Fibroblast of the aortic adventitia (primary cell): Measurements from ENCODE around the gene TEAD2. TPM values are rescaled to one million over a fixed set of nuclear protein-coding genes. Genes with fewer than 3 reads are reported as not detected.

Source experiments
- DNase-seq: peaks from one replicate; pipeline ENCODE4 v3.0.0-alpha.2; 2010; ENCODE audit warnings: low read depth
- H3K4me3 ChIP-seq: 2 replicates; pipeline ENCODE4 v1.5.1; 2011; ENCODE audit warnings: low read depth, mild to moderate bottlenecking, control low read depth, low read length, moderate library complexity
- small RNA-seq: library from RNA; depleted of rRNA; stranded (forward); fragments of <200 nt; gene quantifications from one replicate; pipeline ENCODE3, GENCODE V24; 2012
- total RNA-seq: library from RNA; depleted of rRNA; stranded (reverse); fragments of >200 nt; gene quantifications from 2 replicates; pipeline ENCODE4 v1.2.3, GENCODE V29; 2012; ENCODE audit warnings: low replicate concordance
- TF ChIP-seq, protein P1 (sequence below): IDR thresholded peaks from 2 replicates; pipeline ENCODE4 v1.5.1; 2011; ENCODE audit warnings: mild to moderate bottlenecking, low read length, control low read depth, inconsistent platforms; ENCODE audit not compliant: insufficient read depth

TEAD2 gene
- total RNA-seq, 1 donor = 19.2 TPM

DNA sequence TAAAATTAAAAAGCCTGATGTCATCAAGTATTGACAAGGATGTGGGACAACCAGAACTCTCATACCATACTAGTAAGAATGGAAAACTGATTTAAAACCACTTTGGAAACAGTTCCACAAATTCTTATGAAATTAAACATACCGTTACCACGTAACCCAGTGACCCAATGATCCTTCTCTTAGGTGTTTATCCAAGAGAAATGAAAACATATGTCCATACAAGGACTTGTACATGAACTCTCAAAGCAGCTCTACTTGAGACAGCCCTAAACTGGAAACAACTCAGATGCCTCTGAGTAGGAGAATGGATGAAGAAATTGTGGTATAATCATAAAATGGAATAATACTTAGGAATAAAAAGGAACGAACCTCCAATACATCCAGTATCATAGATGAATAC is 64.8 kb downstream of the TEAD2 start:
- TF ChIP-seq, protein P1, sequence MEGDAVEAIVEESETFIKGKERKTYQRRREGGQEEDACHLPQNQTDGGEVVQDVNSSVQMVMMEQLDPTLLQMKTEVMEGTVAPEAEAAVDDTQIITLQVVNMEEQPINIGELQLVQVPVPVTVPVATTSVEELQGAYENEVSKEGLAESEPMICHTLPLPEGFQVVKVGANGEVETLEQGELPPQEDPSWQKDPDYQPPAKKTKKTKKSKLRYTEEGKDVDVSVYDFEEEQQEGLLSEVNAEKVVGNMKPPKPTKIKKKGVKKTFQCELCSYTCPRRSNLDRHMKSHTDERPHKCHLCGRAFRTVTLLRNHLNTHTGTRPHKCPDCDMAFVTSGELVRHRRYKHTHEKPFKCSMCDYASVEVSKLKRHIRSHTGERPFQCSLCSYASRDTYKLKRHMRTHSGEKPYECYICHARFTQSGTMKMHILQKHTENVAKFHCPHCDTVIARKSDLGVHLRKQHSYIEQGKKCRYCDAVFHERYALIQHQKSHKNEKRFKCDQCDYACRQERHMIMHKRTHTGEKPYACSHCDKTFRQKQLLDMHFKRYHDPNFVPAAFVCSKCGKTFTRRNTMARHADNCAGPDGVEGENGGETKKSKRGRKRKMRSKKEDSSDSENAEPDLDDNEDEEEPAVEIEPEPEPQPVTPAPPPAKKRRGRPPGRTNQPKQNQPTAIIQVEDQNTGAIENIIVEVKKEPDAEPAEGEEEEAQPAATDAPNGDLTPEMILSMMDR = no peak
- no peak for DNase-seq
- no peak overlapping the region for H3K4me3 ChIP-seq

DNA sequence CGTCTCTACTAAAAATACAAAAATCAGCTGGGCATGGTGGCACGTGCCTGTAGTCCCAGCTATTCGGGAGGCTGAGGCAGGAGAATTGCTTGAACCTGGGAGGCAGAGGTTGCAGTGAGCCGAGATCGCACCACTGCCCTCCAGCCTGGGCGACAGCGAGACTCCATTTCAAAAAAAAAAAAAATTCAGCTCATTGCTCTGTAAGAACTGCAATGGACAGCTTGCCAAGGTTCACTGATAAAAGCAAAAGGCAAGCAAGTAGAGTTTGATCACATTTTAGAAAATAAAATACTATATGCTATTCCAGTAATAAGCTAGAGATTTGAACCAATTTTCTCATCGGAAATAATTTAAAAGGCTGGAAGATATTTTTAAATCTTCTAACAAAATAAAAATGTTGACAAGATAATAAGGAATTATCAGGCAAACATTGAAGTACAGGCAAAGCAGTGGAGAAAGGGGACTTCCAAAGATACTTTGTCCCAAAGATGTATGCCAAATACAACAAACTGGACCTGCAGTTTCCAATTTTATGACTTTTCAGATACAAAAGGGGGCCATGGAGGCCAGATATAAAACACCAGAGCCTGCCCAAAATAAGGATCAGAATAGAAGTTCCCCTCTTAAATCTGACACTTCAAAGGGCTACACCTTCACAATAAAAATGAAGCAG is 66.9 kb downstream of the TEAD2 start:
- TF ChIP-seq, protein P1 = no peak
- H3K4me3 ChIP-seq = no peak overlapping the region
- DNase-seq = no peak

DNA sequence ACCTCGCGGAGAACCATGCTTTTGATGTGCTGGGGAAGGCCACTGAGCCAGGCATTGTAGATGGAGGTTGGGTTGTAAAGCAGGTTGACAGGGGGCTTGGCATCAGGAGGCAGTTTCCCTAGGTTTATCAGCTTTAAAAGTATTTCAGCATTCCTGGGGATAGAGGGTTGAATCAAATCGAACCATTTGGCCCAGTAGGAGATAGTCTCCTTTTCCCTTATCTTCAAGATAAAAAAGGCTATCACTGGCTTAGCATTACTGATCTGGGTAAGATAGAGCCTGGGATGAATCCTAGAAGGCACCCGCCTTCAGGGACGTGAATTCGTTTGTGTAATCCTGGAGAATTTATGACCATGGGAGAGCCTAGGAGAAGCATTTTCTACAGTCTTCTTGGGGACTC is 67.8 kb downstream of the TEAD2 start:
- TF ChIP-seq, protein P1 = no peak

More for the DNA sequence above, 67.8 kb downstream of the TEAD2 start:
- DNase-seq = no peak
- no peak overlapping the region for H3K4me3 ChIP-seq

Small RNA genes within 50 kb of the gene (small RNA-seq; reads per million reads assigned to genes)
- not detected for gene MIR4324

Other genes starting within 250 kb of the TEAD2 start
- 2.2 and 3.7 TPM in 2 replicates for gene LIN7B, start 248.0 kb downstream of the TEAD2 start, total RNA-seq
- gene C19orf73, start 243.3 kb downstream of the TEAD2 start, total RNA-seq = 0.41 and 0.54 TPM in 2 replicates
- 0.99 and 2.4 TPM in 2 replicates for gene PPFIA3, start 242.9 kb downstream of the TEAD2 start, total RNA-seq
- gene HRC, start 207.0 kb downstream of the TEAD2 start, total RNA-seq = not detected in 2 replicates
- 14.0 and 15.0 TPM in 2 replicates for gene TRPM4, start 204.6 kb downstream of the TEAD2 start, total RNA-seq
- gene SLC6A16, start 37.2 kb downstream of the TEAD2 start, total RNA-seq = 0.09 TPM in 1 of 2 replicates, not detected in the other
- gene CD37, start 27.0 kb downstream of the TEAD2 start, total RNA-seq = not detected in 2 replicates
- gene DKKL1, start 1.5 kb upstream of the TEAD2 start, total RNA-seq = 0.18 TPM in 1 of 2 replicates, not detected in the other
- gene KASH5, start 25.8 kb upstream of the TEAD2 start, total RNA-seq = not detected in 2 replicates
- not detected in 2 replicates for gene PTH2, start 61.0 kb upstream of the TEAD2 start, total RNA-seq
- not detected in 2 replicates for gene GFY, start 63.0 kb upstream of the TEAD2 start, total RNA-seq
- 0.49 TPM in 1 of 2 replicates, not detected in the other for gene SLC17A7, start 79.1 kb upstream of the TEAD2 start, total RNA-seq
- gene PIH1D1, start 89.4 kb upstream of the TEAD2 start, total RNA-seq = 80.6 and 151 TPM in 2 replicates
- 25.0 and 29.6 TPM in 2 replicates for gene ALDH16A1, start 90.8 kb upstream of the TEAD2 start, total RNA-seq
- 3.7 and 5.4 TPM in 2 replicates for gene FLT3LG, start 111.8 kb upstream of the TEAD2 start, total RNA-seq
- gene RPL13A, start 125.2 kb upstream of the TEAD2 start, total RNA-seq = 2,039 and 2,642 TPM in 2 replicates
- gene RPS11, start 134.0 kb upstream of the TEAD2 start, total RNA-seq = 2,258 and 4,425 TPM in 2 replicates
- 73.8 and 132 TPM in 2 replicates for gene FCGRT, start 150.2 kb upstream of the TEAD2 start, total RNA-seq
- gene RCN3, start 165.6 kb upstream of the TEAD2 start, total RNA-seq = 121 and 181 TPM in 2 replicates
- gene NOSIP, start 218.1 kb upstream of the TEAD2 start, total RNA-seq = 35.7 and 46.9 TPM in 2 replicates
- gene PRRG2, start 218.9 kb upstream of the TEAD2 start, total RNA-seq = 0.27 and 0.57 TPM in 2 replicates
- gene PRR12, start 228.8 kb upstream of the TEAD2 start, total RNA-seq = 3.2 and 3.7 TPM in 2 replicates